Activated T-helper 1 cell treated with anti-CD3 and anti-CD28 coated beads, Interleukin-2, amount 50 U/mL, for 16 hours (primary cell): ENCODE measurements around the gene UBE2O.

ENCODE experiments used
- DNase-seq, 2 donors: peaks; one replicate each; pipeline ENCODE4 v3.0.0-alpha.2; 2020; ENCODE audit warnings: low read depth in 1 of 2, low spot score in 1 of 2

The UBE2O gene

GRCh38 chr17:76395980-76396379, 57.0 kb downstream of the UBE2O start:
- DNase-seq: no peak

- no peak for DNase-seq
Observed at GRCh38 chr17:76394166-76394565, 58.8 kb downstream of the UBE2O start.

DNA sequence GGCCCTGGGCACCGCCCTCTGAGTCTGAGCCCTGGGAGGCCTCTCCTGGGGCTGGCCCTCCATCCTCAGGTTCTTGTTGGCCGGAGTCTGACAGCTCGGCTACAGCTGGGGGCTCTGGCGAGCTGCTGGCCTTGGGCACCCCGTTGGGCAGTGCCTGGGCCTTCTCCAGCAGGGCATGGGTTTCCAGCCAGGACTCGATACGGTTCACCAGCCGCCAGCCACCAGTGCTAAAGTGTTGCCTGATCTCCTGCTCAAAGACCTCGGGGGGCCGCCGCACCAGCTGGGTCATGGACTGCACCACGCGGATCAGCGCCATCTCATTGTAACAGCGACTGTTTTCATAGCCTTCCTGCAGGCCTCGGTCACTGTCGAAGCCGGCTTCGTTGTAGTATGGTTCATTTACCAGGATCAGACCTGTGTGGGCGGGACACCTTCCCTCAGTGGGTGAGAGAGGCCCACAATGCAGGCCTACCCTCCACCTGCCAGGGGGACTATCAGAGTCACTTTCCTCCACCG, 61.7 kb downstream of the UBE2O start:
- no peak for DNase-seq

GRCh38 chr17:76390003-76390421, 62.9 kb downstream of the UBE2O start:
- no peak for DNase-seq

DNA sequence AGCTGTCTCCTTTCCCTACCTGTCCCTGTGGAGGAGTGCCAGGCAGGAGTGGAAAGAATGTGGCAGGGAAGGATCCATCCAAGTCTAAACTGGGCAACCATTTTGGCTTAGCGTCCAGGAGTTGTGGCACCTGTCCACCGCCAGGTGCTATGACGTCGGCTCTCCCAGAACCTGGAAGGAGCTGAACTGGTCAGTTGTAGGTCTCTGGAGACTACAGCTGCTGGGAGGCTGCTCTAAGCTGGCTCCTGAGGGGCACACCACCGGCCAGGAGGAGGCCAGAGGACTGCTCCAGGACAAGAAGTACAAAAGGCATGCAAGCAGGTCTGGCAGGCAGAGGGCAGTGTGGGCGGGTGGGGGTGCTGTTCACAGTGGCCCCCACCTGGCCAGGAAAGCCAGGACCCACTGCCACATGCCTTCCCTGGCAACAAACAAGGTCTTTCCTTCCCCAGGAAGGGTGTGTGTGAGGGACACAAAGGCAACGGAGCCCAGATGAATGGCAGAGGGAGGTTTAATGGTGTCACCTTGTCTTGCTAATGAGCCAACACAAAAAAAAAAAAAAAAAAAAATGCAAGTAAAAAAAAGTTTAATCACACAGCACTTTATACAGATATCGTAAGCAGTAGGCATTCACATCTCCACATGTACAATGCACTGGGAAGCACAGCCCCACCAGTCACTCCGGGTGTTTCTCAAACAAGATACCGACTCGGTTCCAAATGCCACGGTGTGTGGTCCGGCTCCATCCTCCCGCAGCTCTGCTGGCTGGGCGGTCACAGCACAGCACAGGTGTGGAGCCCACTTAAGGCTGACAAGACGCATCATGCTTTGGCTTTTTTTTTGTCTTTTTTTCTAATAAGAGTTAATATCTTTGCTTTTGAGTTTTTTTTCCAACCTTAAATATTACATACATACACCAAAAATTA, 63.7 kb downstream of the UBE2O start:
- no peak for DNase-seq

DNA sequence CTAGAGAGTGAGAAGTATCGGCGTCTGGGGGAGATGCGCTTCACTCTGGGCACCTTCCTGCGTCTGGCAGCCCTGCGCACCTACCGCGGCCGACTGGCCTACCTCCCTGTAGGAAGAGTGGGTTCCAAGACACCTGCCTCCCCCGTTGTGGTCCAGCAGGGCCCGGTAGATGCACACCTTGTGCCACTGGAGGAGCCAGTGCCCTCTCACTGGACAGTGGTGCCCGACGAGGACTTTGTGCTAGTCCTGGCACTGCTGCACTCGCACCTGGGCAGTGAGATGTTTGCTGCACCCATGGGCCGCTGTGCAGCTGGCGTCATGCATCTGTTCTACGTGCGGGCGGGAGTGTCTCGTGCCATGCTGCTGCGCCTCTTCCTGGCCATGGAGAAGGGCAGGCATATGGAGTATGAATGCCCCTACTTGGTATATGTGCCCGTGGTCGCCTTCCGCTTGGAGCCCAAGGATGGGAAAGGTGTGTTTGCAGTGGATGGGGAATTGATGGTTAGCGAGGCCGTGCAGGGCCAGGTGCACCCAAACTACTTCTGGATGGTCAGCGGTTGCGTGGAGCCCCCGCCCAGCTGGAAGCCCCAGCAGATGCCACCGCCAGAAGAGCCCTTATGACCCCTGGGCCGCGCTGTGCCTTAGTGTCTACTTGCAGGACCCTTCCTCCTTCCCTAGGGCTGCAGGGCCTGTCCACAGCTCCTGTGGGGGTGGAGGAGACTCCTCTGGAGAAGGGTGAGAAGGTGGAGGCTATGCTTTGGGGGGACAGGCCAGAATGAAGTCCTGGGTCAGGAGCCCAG, 65.8 kb downstream of the UBE2O start:
- DNase-seq: no peak

- DNase-seq: peak; percentile 64 to 71
Observed at GRCh38 chr17:76385892-76386786, 66.8 kb downstream of the UBE2O start.

- peak; percentile 9 to 27 for DNase-seq
Observed at GRCh38 chr17:76384987-76385891, 67.7 kb downstream of the UBE2O start.

- peak in 1 of 2 donors; percentile 47 for DNase-seq
Observed at GRCh38 chr17:76384222-76384986, 68.5 kb downstream of the UBE2O start, which contains the start of gene SPHK1. Gene SPHK1 (plus strand): TSS chr17:76384609. CDS start chr17:76385645, 1,036 bp downstream.

GRCh38 chr17:76383546-76384221, 69.3 kb downstream of the UBE2O start:
- DNase-seq: no peak

- peak; percentile 14 to 31 for DNase-seq
Observed at GRCh38 chr17:76382803-76383545, 70.0 kb downstream of the UBE2O start.

DNA sequence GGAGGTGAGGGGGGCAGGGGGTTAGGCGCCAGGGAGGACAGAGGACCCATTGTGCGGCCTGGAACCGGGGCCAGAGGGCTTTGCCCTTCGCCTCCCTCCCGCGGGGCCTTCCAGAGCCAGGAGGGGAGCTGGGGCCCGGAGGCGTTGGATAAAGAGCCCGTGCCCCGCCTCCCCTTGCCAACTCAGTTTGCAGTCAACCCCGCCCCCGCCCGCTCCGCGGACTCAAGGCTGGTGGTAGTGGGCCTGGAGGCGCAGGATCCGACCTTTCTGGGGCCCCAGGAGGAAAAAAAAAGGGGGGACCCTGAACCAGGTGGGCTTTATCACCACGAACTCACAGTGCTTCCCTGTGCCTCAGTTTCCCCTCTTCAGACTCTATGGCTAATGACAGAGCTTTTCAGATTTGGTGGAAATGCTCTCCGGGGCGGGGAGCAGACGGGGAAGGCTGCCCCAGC, 70.6 kb downstream of the UBE2O start:
- no peak for DNase-seq

GRCh38 chr17:76381633-76382350, 71.2 kb downstream of the UBE2O start:
- DNase-seq: no peak

DNA sequence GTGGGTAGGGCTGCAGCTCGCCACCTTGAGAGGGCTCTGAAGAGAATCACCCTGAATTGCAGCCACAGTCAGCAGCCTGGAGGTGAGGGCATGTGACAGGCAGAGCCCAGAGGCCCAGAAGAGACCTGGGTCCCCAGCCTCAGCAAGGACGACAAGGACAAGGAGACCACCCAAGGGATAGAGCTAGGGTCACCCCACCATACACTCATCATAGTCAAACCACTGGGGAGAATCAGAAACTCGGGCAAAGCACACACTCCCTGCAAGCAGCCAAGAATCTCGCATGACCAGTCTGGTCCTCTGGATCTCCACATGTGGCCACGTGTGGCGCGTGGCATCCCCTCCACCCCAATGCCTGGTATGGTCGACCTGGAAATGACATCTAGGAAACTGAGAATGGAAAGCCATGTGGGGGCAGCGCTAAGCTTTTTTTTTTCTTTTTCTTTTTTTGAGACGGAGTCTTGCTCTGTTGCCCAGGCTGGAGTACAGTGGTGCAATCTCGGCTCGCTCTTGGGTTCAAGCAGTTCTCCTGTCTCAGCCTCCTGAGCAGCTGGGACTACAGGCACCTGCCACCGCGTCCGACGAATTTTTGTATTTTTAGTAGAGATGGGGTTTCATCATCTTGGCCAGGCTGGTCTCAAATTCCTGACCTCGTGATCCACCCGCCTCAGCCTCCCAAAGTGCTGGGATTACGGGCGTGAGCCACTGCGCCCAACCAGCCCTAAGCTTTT, 73.1 kb downstream of the UBE2O start:
- no peak for DNase-seq

- no peak for DNase-seq
Observed at GRCh38 chr17:76379275-76379641, 73.7 kb downstream of the UBE2O start.

GRCh38 chr17:76378548-76379274, 74.2 kb downstream of the UBE2O start:
- DNase-seq: no peak
